GM19023 (cell line): ENCODE data around the gene MSANTD7.
A peak's percentile ranks its signal among the peaks of the same experiment; 100 is the strongest.
"Not testable (repeated sequence)": the region's sequence is repeated elsewhere in the genome, so short reads cannot be mapped to it uniquely, and the experiment has no call there.

Source experiments
- ATAC-seq: cut with Tn5 transposase; IDR thresholded peaks from one replicate; pipeline ENCODE4 v1.9.1; 2021; ENCODE audit warnings: mild to moderate bottlenecking, moderate library complexity; ENCODE audit not compliant: unreplicated experiment

MSANTD7 gene, protein sequence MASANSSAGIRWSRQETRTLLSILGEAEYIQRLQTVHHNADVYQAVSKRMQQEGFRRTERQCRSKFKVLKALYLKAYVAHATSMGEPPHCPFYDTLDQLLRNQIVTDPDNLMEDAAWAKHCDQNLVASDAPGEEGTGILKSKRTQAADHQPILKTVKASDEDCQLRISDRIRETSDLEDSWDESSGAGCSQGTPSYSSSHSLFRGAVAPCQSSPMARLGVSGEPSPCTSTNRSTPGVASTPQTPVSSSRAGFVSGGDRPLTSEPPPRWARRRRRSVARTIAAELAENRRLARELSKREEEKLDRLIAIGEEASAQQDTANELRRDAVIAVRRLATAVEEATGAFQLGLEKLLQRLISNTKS

GRCh38 chr10:14837757-14838581, at the start of gene MSANTD7, which contains the start of the genes CDNF and HSPA14:
Gene MSANTD7, plus strand, starts transcription at chr10:14838306. Its CDS starts 3,979 bp downstream, at chr10:14842285.
Gene CDNF, minus strand, starts transcription at chr10:14838037. Its CDS starts 91 bp downstream, at chr10:14837946.
Gene HSPA14, plus strand, starts transcription at chr10:14838306. Its CDS starts 97 bp downstream, at chr10:14838403.
- ATAC-seq, result peak; percentile 90

DNA sequence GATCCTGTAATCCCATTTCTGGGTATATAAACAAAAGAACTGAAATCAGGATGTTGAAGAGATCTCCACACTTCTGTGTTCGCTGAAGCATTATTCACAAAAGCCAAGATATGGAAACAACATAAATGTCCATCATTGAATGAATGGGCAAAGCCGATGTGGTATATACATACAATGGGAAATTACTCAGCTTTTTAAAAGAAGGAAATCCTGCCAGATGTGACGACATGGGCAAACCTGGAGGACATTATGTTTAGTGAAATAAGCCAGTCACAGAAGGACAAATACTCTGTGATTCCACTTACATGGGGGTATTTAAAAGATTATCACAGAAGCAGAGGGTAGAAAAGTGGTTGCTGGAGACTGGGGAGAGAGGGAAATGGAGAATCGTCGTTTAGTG, 39.5 kb upstream of the MSANTD7 start:
- ATAC-seq, result no peak

DNA sequence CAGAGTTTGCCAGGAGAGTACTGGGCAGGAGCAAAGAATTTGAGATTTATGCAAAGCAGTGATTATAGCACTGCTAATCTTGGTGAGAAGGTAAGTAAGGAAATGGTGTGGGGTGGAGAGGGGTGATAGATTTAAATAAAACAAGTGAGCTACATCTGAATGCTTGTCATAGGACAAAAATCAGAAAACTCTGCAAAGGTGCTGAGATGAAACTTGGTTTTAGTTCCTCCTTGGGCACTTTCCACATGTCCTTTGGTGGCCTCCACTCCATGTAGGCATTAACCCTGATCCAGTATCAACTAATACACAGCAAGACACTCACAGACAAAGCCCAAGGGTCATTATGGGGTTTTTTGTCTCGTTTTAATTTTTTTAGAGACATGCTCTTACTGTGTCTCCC, 37.7 kb upstream of the MSANTD7 start:
- ATAC-seq, result no peak

DNA sequence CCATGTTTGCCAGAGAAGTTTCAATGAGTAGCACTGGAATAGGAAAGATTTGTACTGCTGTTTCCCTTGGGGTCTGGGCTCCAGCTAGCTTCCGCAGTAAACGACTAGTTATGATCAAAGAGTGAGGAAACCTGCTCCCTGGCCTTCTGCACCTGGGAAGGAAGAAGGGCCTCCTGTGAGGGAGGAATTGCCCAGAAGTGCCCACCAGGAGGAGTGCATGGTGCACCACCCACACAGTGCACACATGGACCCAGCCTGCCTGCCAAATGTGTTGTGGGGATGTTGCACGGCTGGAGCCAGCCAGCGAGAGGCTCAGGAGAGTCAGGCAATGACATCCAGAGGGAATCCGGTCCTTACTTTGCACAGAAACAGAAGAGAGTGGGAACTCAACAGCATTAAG, 36.4 kb upstream of the MSANTD7 start:
- ATAC-seq, result no peak

DNA sequence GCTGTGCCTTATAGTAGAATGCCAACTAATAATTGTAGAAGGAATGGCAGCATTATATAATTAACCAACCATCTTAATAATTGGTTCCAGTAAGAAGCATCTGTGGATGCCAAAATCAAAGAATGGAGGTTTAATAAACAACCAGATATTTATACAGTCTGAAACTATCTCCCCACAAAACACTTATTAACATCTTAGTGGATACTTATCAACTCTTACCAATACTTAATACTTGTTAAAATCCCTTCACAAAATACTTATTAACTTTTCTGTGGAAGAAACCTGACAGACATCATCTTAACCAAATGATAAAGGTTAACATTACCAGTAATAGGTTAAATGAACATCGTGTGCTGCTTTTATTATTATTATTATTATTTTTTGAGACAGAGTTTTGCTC, 34.3 kb upstream of the MSANTD7 start:
- ATAC-seq, result no peak

DNA sequence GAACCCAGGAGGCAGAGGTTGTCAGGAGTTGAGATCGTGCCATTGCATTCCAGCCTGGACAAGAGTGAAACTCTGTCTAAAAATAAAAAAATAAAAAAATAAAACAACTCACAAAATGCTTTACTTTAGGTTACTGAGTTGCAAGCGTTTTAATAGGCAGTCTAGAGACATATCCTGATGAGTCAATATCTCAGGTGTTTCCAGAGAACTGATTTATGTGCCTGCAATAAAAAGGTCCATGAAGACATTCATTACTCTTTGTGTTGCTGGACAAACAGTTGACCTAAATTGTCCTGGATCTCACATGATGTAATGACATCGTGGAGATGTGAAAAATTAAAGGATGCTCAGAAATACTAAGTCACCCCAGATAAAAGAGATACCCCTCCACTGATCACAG, 31.8 kb upstream of the MSANTD7 start:
- no peak for ATAC-seq

GRCh38 chr10:14810969-14811953, 26.8 kb upstream of the MSANTD7 start:
- no peak for ATAC-seq

- no peak for ATAC-seq
Measured at GRCh38 chr10:14812271-14812670, 25.8 kb upstream of the MSANTD7 start.

GRCh38 chr10:14815681-14816080, 22.4 kb upstream of the MSANTD7 start:
- ATAC-seq, result no peak

DNA sequence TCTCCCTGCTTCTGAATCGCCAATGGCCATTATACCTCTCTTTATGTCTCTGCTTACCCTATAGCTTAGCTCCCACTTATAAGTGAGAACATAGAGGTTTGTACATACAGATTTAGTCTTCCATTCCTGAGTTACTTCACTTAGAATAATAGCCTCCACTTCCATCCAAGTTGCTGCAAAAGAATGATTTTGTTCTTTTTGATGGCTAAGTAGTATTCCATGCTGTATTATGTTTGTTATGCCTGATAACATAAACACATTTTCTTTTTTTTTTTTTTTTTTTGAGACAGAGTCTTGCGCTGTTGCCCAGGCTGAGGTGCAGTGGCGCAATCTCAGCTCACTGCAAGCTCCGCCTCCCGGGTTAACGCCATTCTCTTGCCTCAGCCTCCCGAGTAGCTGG, 21.4 kb upstream of the MSANTD7 start:
- ATAC-seq, result not testable (repeated sequence)

DNA sequence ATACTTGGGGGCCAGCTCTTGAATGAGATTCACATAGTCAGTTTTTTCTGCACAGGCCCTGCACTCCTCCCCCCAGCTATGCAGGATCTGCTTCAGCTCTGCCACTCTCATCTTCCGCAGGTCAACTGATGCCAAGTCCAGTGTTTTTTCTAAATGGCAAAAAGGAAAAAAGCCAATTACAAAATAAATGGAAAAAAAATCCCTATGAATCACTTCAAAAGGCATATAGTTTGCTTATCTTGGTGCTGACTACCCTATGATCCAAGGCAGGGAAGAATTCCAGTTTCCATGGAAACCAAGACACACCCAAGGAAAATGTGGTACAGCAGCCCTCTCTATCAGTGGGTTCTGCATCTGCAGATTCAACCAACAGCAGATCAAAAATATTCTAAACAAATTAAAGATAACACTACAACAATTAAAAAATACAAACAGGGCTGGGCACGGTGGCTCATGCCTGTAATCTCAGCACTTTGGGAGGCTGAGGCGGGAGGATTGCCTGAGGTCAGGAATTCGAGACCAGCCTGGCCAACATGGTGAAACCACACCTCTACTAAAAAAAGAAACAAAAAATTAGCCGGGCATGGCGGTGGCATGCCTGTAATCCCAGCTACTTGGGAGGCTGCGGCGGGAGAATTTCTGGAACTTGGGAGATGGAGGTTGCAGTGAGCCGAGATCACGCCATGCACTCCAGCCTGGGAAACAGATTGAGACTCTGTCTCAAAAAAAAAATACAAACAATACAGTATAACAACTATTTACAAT, 17.9 kb upstream of the MSANTD7 start:
- ATAC-seq, result no peak

GRCh38 chr10:14820775-14821154, 17.3 kb upstream of the MSANTD7 start:
- no peak for ATAC-seq

DNA sequence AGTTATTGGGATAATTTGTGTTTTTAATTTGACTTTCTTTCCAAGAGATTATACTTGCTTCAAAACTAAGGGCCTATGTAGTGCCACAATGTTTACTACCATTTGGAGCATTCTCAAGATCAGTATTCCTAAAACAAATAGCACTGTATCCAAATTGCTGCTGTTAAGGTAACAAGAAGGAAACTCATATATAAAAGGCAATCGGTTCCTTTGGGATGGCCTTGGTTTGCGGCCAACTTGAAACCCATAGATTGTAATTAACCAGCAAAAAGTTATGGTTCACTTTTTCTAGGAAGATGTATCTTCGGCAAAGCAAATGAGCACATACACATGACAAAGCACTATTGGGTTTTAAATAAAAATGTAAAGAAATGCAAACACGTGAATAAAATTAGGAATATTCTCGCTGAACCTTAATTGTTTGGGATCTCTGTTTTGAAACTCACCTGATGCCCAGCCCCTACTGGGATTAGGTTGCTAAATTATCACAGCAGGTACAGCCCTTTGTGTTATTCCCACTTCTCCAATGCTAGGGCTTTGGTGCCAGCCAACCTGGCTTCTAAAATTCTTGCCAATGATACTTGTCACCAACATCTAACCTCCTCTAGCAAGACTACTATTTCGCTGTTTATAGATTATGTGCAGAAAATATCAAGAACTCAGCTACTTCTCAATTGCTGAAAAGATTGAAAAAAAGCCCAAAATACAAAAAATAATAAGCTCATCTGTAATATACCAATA, 16.3 kb upstream of the MSANTD7 start:
- no peak for ATAC-seq

- ATAC-seq, result no peak
Measured at GRCh38 chr10:14822879-14823755, 15.0 kb upstream of the MSANTD7 start.

DNA sequence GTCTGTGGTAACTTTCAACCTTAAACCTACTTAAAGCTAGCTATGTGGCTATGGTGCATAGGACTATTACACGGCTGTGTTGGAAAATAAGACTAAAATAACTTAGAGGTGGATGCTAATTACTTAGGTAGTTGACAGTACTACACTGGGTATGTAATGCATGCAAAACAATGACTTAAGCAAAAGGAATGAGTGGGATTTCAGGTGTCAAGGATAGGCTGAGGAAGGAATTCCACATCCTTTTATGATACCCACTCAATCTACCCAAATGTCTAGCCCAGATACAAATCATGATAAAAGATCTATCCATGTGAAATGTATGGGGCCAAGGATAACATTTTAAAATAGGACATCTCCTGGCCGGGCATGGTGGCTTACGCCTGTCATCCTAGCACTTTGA, 14.1 kb upstream of the MSANTD7 start:
- no peak for ATAC-seq

DNA sequence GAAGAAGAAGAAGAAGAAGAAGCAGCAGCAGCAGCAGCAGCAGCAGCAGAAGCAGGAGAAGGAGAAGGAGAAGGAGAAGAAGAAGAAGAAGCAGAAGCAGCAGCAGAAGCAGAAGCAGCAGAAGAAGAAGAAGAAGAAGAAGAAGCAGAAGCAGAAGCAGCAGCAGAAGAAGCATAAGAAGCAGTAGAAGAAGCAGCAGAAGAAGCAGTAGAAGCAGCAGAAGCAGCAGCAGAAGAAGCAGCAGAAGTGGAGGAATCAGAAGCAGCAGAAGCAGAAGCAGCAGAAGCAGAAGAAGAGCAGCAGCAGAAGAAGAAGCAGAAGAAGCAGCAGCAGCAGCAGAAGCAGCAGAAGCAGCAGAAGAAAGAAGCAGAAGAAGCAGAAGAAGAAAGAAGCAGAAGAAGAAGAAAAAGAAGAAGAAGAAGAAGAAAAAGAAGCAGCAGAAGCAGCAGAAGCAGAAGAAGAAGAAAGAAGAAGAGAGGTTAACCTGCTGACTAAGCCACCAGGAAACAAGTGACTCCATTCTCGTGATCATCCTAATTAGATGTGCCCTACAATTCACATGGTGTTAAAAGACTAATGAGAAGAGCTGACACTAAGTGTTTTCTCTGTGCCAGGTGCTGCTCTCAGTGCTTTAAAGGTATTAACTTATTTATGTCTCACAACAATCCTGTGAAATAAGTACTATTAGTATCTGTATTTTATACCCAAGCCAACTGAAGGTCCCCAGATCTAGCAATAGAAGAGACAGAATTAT, 11.9 kb upstream of the MSANTD7 start:
- ATAC-seq, result no peak

- ATAC-seq, result no peak
Measured at GRCh38 chr10:14833106-14833505, 5.0 kb upstream of the MSANTD7 start.

DNA sequence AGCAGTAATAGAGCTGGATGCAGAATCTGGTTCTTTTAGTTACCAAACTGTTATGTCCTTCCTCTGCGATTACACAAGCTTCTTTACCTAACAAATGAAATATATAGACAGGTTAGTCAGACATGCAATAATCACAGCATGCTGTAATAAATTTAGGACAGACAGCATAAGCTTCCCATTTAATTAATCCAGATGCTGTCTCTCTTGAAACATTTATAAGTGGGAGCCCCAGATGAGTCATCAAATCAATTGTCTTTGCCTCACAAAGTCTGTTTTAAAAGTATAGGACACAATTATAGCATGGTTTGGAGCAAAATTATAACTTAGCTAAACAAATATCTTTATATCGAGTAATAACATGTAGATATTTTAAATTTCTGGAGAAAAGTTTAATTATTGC, 1.9 kb upstream of the MSANTD7 start:
- ATAC-seq, result no peak
